ENCODE measurements around the gene CASP10. TPM values are rescaled to one million over a fixed set of nuclear protein-coding genes. Genes with fewer than 3 reads are reported as not detected.

Gene CASP10
- total RNA-seq, 1 experiment from 2014 or later: 6.3 TPM

Small RNA genes within 50 kb of the gene (small RNA-seq; reads per million reads assigned to genes)
- gene AC007283.2 (not detected), gene MTND4LP13 (not detected), gene RNU7-45P (not detected)

Other genes with a start within 250 kb of the CASP10 start
- gene ORC2, start 219.5 kb upstream of the CASP10 start, total RNA-seq (2014; rRNA removed; shearing (Covaris generic)): 8.8 and 11.0 TPM in 2 replicates
- gene HYCC2, start 111.5 kb upstream of the CASP10 start, total RNA-seq (2014; rRNA removed; shearing (Covaris generic)): 2.8 and 4.0 TPM in 2 replicates
- 75.3 and 82.9 TPM in 2 replicates for gene NDUFB3, start 111.1 kb upstream of the CASP10 start, total RNA-seq (2014; rRNA removed; shearing (Covaris generic))
- gene CFLAR, start 67.0 kb upstream of the CASP10 start, total RNA-seq (2014; rRNA removed; shearing (Covaris generic)): 30.6 and 41.2 TPM in 2 replicates
- 19.4 and 20.1 TPM in 2 replicates for gene CASP8, start 77.4 kb downstream of the CASP10 start, total RNA-seq (2014; rRNA removed; shearing (Covaris generic))
- gene FLACC1, start 174.2 kb downstream of the CASP10 start, total RNA-seq (2014; rRNA removed; shearing (Covaris generic)): 0.13 and 1.2 TPM in 2 replicates

All from HT-29 (cell line).